HG03565 (cell line): ENCODE measurements around the gene ZNF664.
A peak's percentile ranks its signal among the peaks of the same experiment; 100 is the strongest.

ENCODE experiments used
- ATAC-seq: cut with Tn5 transposase; IDR thresholded peaks from one replicate; pipeline ENCODE4 v1.9.1; 2021; ENCODE audit warnings: mild to moderate bottlenecking, moderate library complexity; ENCODE audit not compliant: unreplicated experiment

The ZNF664 gene

DNA sequence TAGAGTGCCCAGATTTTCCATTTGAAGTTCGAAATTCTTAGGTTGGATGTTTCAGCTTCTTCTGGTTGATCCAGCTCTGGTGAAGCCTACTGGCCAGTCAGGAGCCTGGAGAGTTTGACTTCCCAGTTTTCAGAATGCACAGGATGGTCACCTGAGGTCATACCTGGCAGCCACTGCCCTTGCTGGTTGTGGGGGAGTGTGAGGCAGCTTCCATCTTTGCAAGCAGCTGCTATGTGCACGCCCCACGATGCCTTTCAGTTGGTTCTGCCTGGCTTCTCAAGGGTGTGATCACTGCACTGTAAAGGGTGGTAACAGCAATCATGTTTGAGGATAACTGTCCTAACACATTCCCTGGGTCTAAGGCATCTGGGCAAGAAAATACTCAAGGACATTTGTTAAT lies 15.8 kb upstream of the ZNF664 start:
- ATAC-seq, result no peak

DNA sequence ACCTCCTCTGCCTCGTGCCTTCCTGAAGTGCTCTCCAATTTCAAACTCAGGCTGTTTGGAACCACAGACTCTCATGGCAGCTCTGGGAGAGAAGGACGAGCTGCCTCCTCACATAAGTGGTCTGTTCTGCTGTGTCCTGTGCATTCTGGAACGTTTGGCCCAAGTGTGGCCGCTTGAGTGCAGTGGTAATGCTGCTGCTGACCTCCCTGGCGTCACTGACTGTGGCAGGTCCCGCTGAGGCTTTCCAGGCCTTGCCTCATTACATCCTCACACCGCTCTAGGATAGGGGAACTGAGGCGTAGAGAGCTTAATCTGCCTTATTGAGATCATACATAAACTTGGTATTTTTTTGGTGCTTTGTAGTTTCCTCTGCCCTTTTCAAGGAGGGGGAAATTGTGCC lies 14.6 kb upstream of the ZNF664 start:
- ATAC-seq, result no peak

DNA sequence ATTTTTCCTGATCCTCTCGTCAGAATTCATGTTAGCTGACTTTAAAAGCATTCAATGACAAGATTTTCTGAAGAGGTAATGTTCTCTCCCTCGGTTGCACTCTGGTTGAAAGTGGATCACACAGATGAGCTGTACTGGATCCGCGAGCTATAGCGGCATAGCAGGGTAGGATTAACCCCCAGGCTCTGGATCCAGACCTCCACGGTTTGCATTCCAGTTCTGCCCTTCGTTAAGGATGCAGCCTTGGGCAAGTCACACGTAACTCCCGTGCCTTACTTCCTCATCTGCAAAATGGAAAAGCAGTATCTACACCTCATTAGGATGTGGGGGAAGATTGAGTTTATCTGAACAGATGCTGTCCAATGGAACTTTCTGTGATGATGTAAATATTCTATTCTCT lies 14.1 kb upstream of the ZNF664 start:
- no peak for ATAC-seq

DNA sequence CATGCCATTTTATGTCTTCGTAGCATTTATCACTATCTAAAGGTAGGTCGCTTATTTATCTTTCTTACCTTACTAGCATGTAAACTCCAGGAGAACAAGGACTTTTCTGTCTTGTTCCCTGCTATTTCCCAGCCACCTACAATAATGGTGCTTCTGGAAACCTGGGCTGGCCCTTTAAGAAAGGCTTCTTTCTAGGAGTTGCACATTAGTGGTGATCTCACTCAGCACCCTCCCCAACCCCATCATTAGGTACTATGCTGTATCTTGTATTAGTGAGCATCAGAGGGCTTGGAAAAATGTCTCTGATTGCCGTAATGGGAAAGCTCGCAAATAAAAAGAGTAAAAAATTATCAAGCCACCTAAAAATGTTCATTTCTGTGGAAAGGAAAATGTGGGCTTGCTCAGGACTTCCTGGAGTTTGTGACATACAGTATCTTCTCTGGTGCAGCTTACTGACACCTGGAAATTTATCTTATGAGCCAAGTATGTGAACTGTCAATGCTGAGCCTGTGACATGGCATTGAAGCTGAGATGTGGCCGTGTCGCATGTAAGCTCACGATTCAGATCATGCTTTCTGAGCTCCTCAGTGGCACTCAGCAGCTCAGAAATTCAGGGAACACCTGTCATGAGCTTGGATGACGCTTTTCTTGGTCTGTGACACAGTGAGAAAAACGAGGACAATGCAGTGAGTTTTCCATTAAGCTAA lies 12.8 kb upstream of the ZNF664 start:
- ATAC-seq, result no peak

DNA sequence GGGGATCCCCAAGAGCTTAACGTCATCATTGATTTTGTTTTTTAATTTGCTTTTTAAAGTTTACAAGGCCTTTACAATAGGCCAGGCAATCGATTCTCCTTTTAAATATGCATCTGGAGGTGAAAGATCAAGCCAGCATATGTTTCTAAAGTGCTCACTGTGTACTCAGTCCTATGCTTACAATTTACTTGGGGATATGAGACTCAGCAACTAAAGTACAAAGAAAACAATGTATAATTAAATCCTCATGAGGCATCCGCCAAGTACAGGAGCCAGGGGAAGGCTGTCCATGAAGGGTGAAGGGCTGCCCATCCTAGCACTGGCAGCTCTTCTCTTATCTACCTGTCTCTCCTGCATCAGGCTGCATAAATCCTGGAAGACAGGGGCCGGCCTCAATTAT lies 12.2 kb upstream of the ZNF664 start:
- no peak for ATAC-seq

DNA sequence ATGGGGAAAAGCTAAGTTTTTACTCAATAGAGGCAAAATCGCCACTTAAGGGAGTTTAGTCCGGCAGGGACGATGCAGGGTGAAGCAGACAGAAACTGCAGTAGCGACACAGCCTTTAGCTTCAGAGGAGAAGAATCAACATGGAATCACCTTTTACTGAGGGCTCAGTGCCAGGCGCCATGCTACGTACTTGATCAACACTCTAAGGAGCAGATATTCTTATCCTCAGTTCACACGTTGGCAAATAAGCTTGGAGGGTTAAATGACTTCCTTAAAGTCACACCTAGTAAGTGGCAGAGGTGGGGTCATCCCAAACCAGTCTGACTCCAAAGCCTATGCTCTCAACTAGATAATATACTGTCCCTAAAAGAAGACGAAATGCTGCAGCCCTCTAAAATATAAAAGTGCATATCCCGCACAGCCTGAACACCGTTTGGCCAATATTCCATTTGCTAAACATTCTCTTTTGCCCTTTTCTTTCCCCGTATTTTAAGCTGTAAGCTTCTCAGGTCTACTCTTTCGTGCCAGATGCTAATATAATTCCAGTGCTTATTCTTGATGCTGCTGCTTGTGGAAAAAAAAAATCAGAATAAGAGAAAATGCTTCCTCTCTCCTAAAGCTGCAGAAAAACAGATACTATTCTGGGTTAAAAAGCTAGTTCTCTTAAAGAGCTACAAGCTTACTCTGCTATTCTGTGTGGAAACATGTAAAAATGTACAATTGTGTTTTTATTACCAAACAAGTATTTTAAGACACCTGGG lies 11.2 kb upstream of the ZNF664 start:
- no peak for ATAC-seq

DNA sequence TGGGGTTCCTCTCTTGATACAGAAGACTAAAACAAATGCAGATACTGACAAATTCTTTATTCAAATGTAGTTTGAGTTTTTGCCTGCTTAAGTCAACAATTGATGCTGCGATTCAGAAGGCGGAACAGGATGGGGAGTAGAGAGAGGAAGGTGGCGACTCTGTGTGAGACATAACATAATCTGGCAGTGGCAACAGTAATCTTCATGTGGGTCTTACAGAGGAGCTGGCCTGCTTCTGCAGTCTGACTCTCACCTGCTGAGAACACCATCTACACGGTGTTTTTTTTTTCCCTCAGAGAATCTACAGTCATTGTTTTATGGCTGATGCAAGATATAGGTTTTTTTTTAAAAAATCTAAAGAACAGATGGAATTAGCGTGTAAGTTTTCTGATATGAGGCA lies 10.5 kb upstream of the ZNF664 start:
- no peak for ATAC-seq

DNA sequence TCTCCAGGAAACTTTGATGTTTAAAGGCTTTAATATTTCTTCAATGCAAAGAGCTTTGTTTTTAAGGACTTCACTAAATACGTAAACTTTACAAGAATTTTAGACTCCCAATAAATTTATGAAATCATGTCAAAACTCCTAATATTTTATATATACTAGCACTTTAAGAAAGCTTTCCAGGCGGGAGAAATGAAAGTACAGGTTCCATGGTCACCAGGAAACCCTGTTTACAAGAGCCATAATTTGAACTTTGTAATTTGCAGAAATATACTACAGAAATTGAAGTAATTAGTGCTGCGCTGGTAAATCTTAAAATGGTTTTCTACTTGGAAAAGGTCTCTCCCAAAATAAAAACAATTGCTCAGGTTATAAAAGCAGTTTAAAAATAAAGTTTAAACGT lies 9.2 kb upstream of the ZNF664 start:
- no peak for ATAC-seq

DNA sequence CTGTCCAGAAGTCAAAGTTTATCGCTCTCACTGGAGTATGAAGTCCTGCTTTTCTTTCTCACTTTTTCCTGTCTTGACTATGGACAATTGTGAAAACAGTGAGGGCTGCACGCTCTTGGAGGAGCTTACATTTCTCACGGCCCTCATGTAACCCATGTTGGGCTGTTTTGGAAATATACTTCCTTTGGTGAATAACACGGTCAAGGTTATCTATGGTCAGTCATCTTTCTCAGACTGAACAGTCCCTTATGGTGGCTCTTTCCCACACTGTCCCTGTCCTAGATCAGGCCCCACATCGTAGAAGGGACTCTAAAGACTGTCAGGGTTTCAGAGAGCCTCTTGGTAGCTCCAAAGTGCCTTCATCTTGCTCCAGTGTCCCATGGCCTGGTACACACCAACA lies 7.6 kb upstream of the ZNF664 start:
- no peak for ATAC-seq

DNA sequence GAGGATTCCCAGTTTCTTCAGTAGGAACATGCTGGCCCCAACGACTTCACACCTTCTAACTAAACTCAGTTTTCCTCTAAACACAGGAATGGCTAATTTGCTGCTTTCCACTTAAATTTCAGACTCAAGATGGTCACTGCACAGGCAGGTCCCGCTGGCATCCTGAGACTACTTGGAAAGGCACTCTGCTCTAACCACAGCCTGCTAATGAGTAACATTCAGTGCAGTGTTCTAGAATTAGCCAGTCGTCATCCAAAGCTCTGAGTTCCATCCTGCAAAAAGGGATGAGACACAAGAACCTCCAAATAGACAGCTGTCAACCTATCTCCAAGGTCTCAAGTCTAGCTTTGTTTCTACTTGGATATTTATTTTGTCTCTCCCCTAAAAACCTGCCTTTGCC lies 6.4 kb upstream of the ZNF664 start:
- ATAC-seq, result no peak

DNA sequence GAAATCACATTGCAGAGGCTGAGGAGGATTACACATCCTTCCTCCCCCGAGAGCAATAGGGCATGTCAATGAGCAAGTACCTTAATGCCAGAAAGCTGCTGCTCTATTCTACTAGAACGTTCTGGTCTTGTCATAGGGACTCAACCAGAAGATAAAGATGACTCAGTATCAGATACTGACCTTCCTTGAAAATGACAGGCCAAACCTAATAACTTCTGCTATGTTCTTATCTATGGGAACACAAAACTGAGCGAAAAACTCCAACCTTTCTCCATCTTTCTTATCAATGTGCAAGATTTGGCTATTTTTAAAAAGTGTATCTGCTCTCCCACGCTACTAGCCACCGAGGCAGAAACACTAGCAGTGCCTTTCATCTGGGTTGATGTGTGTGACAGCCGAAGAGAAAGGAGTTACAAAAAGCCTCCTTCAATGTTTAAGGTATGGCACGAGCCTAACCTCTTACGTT lies 5.9 kb upstream of the ZNF664 start:
- ATAC-seq, result no peak

DNA sequence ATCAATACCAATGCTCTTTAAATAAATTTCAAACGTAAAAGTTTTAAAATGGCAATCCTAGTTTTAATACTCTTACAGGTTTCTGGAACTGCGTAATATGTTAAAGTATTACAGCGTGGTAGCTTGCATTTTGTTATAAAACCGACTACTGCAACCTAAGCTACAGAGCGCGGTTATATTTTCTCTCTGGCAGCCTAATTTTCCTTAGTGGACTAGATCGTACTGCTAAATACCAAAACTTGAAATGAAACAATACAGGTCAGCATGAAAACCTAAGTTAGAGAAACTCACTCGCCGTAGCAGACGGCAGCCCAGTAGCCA lies 1.6 kb upstream of the ZNF664 start:
- ATAC-seq, result no peak

DNA sequence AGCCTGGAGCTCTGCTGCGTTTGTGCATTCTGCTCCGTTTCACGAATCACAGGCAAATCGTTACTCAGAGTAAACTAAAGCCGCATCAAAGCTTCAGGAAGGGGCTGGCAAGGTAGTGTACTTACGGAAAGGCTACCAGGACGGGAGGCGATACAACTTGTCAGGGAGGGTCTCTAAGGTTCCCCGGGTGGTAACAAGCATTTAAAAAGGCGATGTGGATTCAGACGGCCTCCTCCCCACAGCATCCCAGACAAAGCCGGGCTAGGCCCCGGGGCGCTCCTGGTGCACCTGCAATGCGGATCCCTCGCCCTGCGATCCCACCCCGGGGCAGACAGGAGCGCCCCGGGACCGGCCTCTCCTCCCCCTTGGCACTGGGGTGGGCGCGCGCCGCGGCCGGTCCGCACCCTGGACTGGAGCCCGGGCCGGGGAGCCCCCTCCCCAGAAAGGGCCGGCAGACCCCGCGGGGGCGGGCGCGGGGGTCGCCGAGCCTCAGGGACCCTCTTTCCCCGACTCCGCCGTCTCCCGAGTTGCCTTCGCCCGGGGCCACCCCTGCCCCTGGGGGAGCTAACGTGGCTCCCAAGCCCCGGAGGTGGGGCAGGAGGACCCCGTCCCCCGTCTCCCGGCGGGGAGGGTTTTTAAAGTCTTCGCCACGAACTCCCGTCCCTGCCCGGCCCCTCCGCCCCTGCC lies 1.1 kb upstream of the ZNF664 start:
- peak; percentile 0 for ATAC-seq

DNA sequence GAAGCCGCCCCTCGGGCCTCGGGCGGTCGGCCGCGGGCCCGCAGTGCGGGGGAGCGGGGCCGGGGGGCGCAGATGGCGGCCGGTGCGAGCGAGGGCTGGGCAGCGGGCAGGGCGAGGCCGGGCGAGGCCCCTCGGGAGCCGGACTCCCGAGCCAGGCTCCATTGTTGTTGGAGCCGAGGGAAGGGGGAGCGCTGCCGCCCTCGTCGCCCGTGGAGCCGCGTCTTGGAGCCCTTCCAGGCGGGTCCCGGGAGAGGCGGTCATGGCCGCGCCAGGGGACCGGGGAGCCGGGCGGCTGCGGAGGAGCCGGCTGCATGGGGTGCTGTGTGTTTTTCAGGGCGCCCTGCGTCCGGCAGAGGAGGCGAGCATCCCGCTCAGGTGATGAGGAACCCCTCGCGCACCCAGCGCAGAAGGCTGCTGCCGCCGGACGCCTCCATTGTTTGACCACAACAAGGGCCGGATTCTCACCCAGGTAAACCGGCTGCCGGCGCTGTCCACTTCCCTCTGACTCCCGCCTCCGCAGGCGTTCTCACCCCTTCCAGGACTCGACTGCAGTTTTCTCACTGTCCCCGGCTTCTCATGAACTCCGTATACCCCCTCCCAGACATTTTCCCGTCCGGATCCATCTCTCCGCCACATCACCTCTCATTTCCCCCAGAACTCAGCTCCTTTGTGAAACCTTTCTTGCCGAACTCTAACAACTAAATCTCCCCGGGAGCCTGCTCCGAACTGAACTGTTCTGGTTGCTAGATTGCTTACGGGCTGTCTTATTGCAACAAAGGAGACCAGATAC lies 732 bp downstream of the ZNF664 start:
- no peak for ATAC-seq

DNA sequence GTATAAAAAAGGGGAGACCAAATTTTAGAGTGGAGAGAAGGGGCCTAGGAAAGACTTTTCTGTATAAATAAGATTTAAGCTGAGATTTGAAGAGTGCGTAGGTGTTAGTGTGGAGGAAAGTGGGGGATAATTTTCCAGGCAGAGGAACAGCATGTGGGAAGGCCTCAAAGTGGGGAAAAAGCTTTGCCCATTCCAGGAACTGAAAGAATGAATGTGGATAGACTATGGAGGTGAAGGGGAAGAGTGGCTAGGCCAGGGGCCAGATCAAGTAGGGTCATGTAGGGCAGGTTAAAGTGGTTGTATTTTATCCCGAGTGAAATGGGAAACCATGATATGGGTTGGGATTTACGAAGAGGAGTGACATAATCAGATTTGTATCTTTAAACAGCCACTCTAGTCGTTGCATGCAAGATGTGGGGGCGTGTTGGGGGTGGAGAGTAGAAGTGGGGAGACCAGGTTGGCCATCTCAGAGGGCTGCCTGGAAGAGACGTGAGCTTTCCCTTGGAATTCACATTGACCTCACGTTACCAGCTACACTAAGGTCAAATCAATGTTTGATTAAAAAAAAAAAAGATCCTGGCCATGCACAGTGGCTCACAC lies 3.3 kb downstream of the ZNF664 start:
- ATAC-seq, result no peak

DNA sequence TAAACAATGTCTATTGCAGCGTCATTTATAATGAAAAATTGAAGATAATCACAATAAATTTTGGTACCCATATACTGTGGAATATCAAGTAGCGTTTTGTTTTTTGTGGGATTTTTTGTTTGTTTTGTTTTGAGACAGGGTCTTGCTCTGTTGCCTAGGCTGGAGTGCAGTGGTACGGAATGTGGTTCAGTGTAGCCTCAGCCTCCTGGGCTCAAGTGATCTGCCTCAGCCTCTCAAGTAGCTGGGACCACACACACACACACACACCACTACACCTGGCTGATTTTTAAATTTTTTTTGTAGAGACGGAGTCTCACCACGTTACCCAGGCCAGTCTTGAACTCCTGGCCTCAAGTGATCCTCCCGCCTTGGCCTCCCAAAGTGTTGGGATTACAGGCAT lies 6.6 kb downstream of the ZNF664 start:
- ATAC-seq, result no peak

DNA sequence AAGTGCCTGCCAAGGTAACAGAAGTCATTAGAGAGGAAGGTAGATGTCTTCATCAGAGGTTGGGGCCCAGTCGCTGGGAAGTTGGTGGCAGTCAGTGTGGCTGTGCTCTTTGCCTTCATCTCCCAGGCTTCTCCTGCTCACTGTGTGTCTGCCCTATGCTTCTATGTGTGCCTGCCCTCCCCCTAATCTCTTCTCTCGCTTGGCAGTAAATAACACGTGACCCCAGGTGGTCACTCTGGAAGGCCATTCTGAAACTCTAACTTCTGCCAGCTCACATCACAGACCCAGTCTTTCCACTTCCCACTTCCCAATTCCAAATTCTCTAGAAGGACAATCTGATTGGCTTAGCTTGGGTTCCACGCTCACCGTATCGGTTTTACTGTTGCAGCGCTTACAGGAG lies 9.3 kb downstream of the ZNF664 start:
- ATAC-seq, result no peak

DNA sequence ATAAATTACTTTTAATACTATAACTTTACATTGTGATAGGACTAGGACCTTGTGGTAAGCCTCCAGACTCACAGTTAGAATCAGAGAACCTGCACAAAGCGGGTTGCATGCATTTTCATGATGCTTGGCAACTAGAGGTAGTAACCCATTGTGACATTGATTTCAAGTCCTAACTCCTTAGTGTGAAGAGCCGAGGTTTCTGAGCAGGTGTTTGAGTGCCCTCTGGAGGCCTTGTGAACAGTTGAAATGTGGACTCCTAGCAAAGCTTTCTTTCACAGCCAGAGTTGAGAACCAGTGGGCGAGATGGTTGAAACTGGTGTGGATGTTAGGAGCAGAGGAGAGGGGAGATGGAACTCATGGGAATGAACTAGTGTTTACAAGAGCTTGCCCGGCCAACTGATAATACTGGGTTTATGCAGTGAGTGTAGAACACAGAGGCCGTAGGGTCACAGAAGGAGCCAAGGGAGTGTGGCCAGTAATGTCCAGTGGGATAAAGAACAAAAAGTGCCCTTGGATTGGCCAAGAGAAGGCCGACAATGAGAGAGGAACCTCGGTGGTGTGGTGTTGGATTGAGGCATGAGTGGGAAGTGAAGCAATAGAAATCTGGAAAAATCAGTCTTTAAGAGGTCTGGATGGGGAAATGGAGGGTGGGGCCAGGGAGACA lies 10.9 kb downstream of the ZNF664 start:
- no peak for ATAC-seq

DNA sequence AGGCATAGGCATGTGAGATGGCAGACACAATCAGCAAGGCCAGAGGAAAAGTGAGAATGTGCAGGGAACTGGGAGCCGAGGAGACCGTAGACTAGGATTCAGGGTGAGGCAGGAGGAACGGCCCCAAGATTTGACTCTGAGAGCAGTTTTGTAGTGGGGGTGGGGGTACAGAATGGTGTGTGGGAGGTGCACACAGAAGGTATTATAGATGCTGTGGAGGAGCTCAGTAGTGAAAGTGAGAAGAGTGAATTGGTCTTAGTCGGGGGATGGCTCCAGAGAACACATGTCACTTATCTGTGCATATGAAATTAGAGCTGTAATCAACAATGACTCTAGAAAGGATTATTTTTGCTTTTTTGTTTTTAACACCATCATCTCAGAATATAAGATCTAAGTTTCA lies 11.9 kb downstream of the ZNF664 start:
- ATAC-seq, result no peak

DNA sequence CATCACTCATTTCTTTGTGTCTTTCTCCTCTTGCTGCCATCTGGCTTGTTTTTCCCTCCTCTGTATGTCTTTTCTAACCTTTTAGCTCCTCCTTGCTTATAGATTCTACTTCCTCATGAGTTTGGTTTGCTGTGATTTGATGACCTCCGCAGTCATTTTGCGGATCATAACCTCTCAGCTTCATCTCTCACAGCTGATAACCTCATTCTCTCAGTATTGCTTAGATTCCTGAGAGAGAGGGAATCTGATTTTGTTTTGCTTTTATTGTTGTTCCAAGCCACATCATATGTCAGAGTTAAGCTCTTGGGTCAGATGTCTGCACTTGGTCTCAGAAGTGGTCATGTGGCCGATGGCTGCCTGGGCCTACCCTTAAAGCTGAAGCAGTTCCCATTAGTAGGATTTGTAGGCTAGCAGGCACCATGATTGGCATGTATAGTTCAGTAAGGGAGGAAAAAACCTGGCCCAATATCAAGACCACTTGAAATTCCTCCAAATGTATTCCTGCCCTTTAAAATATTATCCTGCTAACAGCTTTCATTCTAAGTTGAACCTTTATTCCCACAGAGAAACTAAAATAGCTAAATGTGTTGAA lies 13.5 kb downstream of the ZNF664 start:
- no peak for ATAC-seq
